GM10248 (cell line): ENCODE data around the gene BMPR1B.

Experiments
- CTCF ChIA-PET: fragments of 300-600 bp; sonication (Branson Sonifier 250); formaldehyde crosslinking; extraction: SDS; loops from one replicate; lab custom pipeline; 2021; ENCODE audit warnings: antibody characterized with exemption; lab: Yijun Ruan, JAX
- POLR2A ChIA-PET: fragments of 350-650 bp; sonication (Branson Sonifier 250); formaldehyde crosslinking; extraction: SDS; loops from one replicate; lab custom pipeline; 2020; ENCODE audit warnings: antibody characterized with exemption; lab: Yijun Ruan, JAX
- DNase-seq: peaks from one replicate; pipeline ENCODE4 v3.0.0; 2012; ENCODE audit errors: extremely low spot score
- TF ChIP-seq, protein P1 (sequence below): IDR thresholded peaks from 2 replicates; pipeline ENCODE4 v1.5.1; 2012; ENCODE audit warnings: mild to moderate bottlenecking, low read depth; ENCODE audit errors: extremely low read depth, missing control alignments, control extremely low read depth

The BMPR1B gene

DNA sequence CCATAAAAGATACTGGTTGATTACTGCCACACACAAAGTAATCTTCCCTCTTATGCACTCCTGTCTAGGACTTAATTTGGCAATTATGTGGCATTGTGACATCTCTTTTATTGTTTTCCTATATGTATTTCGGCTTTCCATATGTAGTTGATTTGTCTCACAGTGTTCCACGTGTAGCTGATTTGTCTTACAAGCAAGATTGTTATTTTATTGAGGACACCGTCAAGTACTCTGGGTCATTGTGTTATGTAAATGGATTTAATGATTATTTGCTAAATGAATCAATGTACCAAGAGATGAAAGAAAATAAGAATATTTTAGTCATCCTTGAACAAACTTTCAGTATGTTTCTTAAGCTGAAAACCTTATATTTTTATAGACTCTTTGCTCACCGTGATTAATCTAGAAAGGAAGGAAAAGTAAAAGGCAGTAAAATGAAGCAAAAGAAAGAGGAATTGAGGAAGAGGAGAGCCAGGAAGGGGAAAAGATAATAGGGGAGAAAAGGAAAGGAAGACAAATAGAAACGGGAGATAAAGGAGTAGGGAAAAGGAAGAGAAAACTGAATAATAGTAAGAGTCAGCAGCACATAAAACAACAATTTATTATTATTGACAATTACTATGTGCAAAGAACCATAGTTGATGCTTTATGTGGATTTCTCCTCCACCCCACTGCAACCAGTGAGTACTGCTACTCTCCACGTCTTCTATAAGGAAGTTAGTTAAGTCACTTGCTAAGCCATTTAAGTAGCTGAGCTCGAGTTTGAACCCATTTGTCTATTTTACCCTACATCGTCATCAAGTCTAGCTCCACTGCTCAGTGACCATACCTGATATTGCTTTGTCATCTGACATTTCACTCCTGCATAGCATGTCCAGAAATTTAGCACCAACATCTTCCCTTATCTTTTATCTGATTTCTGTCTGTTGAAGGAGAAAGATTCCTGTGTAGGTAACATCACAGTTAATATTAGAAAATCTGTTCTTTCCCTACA, 336.5 kb downstream of the BMPR1B start:
- DNase-seq = no peak
- TF ChIP-seq, protein P1, sequence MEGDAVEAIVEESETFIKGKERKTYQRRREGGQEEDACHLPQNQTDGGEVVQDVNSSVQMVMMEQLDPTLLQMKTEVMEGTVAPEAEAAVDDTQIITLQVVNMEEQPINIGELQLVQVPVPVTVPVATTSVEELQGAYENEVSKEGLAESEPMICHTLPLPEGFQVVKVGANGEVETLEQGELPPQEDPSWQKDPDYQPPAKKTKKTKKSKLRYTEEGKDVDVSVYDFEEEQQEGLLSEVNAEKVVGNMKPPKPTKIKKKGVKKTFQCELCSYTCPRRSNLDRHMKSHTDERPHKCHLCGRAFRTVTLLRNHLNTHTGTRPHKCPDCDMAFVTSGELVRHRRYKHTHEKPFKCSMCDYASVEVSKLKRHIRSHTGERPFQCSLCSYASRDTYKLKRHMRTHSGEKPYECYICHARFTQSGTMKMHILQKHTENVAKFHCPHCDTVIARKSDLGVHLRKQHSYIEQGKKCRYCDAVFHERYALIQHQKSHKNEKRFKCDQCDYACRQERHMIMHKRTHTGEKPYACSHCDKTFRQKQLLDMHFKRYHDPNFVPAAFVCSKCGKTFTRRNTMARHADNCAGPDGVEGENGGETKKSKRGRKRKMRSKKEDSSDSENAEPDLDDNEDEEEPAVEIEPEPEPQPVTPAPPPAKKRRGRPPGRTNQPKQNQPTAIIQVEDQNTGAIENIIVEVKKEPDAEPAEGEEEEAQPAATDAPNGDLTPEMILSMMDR = no peak
- ChIA-PET POLR2A (no interaction called here), CTCF (interaction anchor here (0.8 to 1.7 kb wide), 2 partner anchors 12 to 474 kb away, joined by 3 to 4 read pairs; no protein-coding TSS in a partner anchor)

DNA sequence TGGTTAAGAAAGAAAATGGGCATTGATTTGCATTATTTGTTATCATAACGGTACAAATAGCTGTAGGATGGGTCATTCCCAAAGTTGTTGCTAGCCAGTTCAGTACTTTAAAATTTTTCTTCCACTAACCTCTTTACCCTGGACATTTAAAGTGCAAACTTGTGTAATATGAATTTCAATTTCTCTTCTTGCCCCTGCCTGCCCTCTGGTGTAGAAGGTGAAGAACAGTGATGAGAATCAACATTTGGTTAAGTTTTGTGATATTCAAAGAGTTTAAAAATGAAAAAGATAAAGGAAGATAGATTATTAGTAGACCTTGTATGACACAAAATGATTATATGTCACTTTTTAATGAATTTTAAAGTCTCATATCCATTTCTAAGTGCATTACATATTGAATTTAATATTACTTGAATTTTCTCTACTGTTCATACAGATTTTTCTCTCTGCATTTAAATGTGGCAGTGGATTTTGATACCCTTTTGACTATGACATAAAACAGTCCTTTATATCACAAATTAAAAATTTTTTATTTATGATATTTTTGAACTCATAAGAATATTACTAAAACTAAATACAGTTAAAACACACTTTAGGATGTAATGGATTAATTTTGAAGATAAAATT, 337.7 kb downstream of the BMPR1B start:
- no peak for DNase-seq
- ChIA-PET CTCF (interaction anchor here (0.8 to 2.0 kb wide), 2 partner anchors 10 to 476 kb away, joined by 3 to 5 read pairs; no protein-coding TSS in a partner anchor), POLR2A (no interaction called here)
- TF ChIP-seq, protein P1 = no peak

DNA sequence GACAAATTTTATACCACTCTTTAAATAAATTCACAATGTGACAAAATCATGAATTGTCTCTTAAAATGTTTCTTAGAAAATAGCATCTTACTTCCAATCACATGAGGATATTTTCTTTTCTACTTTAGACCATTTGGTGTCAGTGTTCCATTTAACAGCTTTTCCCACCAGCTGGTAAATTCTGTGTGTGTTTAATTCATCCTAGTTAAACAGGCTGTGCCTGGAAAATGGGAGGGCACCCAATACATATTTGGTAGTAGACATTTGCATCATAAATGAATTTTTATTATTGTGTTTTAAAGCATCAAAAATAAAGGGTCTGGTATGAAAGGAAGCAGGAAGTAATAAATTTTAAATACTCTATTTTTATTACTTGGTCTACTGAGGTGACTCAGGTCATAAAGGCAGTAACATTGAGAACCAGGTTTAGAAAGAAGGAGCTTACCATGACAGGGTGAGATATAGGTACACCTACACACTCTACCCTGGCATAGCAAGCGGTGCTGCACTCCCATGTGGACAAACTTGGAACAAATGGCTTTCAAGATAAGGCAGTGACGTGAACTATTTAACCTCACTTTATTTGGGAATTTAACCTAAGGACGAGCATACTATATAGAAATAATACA, 344.5 kb downstream of the BMPR1B start:
- TF ChIP-seq, protein P1 = no peak
- POLR2A ChIA-PET = no interaction called here
- CTCF ChIA-PET = no interaction called here
- DNase-seq = no peak

DNA sequence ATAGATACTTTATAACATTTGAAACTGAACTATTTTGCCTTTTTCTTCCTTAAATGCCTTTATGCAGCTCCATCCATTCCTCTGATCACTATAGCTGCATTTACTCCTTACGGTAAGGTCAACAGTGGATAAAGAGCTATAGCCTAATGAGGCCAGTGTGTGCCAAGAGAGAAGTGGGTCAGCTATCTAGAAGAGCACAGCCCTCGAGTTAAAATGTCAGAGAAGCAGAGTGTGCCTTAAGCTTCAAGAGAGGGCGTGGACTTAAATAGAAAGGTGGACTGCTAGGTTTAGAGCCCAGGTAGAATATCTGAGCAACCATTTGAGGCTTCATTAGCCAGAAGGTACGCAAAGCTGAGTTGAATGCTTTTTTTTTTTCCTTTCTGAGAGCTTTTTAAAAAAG, 347.4 kb downstream of the BMPR1B start:
- ChIA-PET POLR2A (no interaction called here), CTCF (interaction anchor here (1.2 to 2.1 kb wide), 4 partner anchors 9 to 14 kb away, joined by 4 to 8 read pairs (median 5); no protein-coding TSS in a partner anchor)
- no peak for DNase-seq
- TF ChIP-seq, protein P1 = no peak

DNA sequence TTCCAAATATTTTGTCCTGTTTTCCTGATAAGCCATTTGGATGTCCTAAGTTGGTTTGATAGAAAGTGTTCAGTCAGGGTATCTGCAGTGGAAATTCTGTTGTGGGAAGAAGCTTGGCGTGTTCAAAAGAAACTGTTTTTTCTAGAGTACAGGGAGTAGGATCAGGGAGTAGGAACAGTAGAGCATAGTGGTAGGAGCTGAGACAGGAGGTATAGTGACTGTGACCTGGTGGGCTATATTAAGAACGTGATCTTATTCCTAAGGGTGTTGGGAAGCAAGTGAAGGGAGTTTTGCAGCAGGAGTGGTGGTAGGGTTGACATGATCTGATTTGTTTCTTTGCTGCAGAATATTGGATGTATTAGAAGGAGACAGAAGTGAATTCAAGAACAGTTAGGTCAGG, 348.2 kb downstream of the BMPR1B start:
- ChIA-PET CTCF (interaction anchor here (1.2 to 2.1 kb wide), 3 partner anchors 11 to 14 kb away, joined by 4 to 8 read pairs (median 5); no protein-coding TSS in a partner anchor), POLR2A (no interaction called here)
- no peak for DNase-seq
- TF ChIP-seq, protein P1 = no peak
